HG03139 (cell line): ENCODE data around the gene TMEM170B.
"Not testable (repeated sequence)": the region's sequence is repeated elsewhere in the genome, so short reads cannot be mapped to it uniquely, and the experiment has no call there.

Source experiments
- ATAC-seq: cut with Tn5 transposase; IDR thresholded peaks from one replicate; pipeline ENCODE4 v1.9.1; 2021; ENCODE audit not compliant: unreplicated experiment

TMEM170B gene

GRCh38 chr6:11527274-11527870, 10.2 kb upstream of the TMEM170B start:
- no peak for ATAC-seq

DNA sequence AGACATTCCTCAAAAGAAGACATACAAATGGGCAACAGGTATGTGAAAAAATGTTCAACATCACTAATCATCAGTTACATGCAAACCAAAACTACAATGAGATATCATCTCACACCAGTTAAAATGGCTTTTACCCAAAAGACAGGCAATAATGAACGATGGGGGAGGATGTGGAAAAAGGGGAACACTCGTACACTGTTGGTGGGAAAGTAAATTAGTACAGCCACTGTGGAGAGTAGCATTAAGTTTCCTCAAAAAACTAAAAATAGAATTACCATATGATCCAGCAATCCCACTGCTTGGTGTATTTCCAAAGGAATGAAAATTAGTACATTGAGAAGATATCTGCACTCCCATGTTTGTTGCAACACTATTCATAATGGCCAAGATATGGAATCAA, 8.6 kb upstream of the TMEM170B start:
- no peak for ATAC-seq

- no peak for ATAC-seq
Observed at GRCh38 chr6:11532097-11532496, 5.5 kb upstream of the TMEM170B start.

DNA sequence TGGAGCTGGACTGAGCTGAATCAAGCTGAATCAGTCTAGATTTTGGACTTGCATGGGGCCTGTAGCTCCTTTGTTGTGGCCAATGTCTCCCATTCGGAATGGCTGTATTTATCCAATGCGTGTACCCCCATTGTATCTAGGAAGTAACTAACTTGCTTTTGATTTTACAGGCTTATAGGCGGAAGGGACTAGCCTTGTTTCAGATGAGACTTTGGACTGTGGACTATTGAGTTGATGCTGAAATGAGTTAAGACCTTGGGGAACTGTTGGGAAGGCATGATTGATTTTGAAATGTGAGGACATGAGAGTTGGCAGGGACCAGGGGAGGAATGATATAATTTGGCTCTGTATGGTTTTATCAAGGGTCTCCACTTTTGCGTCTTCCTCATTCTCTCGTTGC, 3.0 kb upstream of the TMEM170B start:
- ATAC-seq = no peak

- ATAC-seq = no peak
Observed at GRCh38 chr6:11535801-11536230, 1.7 kb upstream of the TMEM170B start.

- no peak for ATAC-seq
Observed at GRCh38 chr6:11536795-11537194, 754 bp upstream of the TMEM170B start.

DNA sequence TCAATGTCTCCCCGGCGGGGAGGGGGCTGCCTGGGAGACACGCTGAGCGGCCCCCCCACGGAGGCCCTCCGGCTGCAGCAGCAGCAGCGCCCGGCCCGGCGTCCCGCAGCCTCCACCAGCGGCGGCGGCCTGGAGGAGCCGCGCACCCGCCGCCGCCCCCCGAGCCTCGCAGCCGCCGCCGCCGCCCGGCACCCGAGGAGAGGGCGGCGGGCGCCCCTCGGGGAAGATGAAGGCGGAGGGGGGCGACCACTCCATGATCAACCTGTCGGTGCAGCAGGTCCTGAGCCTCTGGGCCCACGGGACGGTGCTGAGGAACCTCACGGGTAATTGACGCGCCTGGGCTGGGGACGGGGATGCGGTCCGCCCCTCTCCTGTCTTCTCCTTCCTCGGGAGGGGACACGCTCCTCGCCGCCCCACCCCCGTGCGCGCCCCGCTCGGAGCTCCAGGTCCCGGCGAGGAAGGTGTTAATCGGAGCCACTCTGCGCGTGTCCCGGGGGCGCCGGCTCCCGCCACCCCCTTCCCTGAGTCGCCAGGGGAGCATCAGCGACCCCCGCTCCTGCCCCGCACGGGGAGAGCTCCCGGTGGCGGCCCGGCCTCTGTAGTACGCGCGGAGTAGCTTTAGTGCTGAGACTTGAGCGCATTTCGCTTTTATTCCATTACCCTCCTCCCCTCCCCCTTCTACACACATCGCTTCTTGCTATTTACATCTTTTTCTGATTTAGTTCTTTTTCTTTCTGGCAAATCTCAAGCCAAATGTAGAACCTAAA, 686 bp downstream of the TMEM170B start:
- ATAC-seq = peak; percentile 18

DNA sequence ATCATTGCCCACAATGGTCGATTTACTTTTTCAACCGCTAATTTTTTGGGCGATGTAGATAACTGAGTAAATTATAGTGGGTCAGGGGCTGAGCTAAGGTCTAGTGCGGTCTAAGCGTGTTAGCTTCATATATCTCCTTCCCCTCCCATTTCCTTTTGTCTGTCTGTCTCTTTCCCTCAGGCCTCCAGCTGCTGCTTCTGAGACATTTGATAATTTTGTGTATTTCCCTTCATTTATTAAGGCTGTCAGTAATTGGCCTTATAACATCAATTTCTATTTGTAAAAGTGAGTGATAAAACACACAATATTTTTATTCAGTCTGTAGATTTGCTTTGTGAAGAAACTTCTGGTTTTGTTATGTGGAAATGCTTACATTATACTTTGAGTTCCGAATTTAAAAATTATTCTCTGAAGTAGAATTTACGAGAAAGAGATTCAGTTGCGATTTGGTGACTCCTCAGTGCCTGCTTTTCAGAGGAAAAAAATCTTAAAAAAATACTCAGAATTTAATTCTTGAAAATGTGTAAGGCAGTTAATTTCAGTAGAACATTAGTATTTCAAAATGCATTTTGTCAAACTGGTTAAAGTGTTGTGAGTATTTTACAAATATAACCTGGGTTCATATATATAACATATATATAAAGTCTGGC, 1.4 kb downstream of the TMEM170B start:
- ATAC-seq = no peak

- no peak for ATAC-seq
Observed at GRCh38 chr6:11542863-11543262, 5.3 kb downstream of the TMEM170B start.

- no peak for ATAC-seq
Observed at GRCh38 chr6:11543919-11544518, 6.5 kb downstream of the TMEM170B start.

- not testable (repeated sequence) for ATAC-seq
Observed at GRCh38 chr6:11547846-11548245, 10.3 kb downstream of the TMEM170B start.

DNA sequence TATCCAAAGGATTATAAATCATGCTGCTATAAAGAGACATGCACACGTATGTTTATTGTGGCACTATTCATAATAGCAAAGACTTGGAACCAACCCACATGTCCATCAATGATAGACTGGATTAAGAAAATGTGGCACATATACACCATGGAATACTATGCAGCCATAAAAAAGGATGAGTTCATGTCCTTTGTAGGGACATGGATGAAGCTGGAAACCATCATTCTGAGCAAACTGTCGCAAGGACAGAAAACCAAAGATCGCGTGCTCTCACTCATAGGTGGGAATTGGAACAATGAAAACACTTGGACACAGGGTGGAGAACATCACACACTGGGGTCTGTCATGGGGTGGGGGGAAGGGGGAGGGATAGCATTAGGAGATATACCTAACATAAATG, 11.0 kb downstream of the TMEM170B start:
- not testable (repeated sequence) for ATAC-seq

GRCh38 chr6:11551053-11551452, 13.5 kb downstream of the TMEM170B start:
- no peak for ATAC-seq

DNA sequence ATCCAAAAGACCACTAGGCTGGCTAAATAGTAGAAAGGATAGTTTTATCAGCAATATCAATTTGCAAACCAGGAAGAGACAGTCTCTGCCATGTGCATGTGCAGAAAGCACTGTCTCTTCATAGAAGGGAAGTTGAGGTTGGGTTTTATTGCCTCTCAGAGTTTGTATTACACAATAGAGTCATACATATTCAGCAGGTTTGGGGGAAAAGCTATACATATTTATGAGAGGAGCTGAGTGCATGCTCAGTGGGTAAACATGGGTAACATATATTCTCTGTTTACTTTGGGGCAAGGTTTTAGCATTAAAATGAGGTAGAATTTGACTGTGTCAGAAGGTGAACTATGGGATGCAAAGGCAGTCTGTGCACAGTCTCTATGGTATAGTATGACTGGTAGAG, 14.9 kb downstream of the TMEM170B start:
- ATAC-seq = no peak

- ATAC-seq = no peak
Observed at GRCh38 chr6:11553824-11554223, 16.3 kb downstream of the TMEM170B start.

GRCh38 chr6:11556309-11556708, 18.8 kb downstream of the TMEM170B start:
- no peak for ATAC-seq

DNA sequence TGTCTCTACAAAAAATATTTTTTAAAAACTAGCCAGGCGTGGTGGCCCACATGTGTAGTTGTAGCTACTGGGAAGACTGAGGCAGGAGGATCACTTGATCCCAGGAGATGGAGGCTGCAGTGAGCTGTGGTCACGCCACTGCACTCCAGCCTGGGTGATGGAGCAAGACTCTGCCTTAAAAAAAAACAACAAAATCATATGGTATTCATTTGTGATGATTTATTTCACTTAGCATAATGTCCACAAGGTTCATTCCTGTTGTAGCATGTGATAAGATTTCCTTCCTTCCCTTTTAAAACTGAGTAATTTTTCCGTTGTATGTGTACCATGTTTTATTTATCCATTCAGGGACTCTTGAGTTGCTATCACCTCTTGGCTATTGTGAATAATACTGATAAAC, 26.2 kb downstream of the TMEM170B start:
- no peak for ATAC-seq

DNA sequence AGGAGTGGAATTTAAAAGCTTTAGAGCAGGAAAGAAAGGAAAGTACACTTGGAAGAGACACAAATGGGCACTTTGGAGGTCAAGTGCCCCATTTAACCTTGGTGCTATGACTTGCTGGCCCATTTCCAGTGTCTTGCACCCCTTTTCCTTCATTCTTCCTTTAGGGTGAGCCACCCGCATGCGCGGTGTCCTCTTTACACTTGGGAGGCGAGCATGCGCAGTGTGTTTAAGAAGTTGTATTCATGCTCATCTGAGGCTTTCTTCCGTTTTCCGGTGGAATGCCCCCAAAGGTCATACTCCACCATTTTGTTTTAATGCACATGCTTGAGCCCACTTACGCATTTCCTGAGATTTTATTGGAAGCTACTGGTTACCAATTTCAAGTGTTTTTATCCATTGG, 29.1 kb downstream of the TMEM170B start:
- ATAC-seq = no peak

DNA sequence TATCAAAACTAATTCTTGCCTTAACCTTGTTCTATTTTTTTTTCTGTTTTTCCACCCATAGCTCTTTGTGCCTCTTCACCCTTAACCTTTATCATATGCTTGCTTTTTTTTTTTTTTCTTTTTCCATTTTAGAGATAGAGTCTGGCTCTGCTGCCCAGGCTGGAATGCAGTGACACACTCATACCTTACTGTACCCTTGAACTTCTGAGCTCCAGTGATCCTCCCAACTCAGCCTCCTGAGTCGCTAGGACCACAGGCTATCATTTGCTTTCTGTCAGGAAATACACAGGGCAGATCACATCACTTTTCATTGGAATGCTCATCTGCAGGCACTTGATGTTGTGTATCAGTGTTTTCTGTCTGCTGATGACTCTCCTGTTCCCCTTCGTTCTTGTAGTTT, 33.5 kb downstream of the TMEM170B start:
- ATAC-seq = no peak

GRCh38 chr6:11575408-11576033, 38.0 kb downstream of the TMEM170B start:
- ATAC-seq = peak; percentile 98

- no peak for ATAC-seq
Observed at GRCh38 chr6:11580686-11581405, 43.3 kb downstream of the TMEM170B start.
